NCI-H2107 (cell line): ENCODE data around the gene HECW1.
"Not testable (repeated sequence)": the region's sequence is repeated elsewhere in the genome, so short reads cannot be mapped to it uniquely, and the experiment has no call there.

ENCODE experiments used
- DNase-seq: peaks from one replicate; lab custom pipeline; 2025; lab: John Stamatoyannopoulos, UW

HECW1 gene

DNA sequence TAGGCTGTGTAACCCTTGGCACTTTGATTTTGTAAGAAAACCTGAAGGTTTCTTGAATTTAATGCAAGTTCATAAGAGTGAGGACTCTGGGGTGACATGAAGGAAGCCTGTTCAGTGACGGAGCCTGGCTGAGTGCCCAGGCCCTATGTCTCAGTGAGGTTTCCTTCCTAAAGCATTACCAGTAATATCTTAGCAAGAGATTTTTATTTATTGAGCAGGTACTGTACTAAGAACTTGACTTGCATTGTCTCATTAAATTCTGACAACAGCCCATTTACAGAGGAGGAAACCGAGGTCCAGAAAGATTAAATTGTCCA is 197.2 kb downstream of the HECW1 start:
- no peak for DNase-seq

DNA sequence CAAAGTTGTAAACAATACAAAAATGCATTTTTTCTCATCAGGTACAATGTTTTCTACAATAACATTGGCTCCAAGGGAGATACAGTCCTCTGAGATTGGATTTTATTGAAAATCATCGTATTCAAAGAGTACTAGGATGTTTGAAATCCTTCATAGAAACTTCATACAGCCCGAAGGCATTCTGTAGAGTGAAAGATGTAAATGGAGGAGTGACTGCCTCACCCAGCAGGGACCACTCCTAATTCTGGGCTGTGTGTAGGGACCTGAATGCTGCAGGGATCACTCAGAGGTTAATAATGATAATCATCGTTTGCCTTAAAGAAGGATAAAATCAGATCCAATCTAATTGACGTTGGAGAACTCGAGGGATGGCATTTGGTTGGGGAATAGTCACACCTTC is 198.6 kb downstream of the HECW1 start:
- no peak for DNase-seq

DNA sequence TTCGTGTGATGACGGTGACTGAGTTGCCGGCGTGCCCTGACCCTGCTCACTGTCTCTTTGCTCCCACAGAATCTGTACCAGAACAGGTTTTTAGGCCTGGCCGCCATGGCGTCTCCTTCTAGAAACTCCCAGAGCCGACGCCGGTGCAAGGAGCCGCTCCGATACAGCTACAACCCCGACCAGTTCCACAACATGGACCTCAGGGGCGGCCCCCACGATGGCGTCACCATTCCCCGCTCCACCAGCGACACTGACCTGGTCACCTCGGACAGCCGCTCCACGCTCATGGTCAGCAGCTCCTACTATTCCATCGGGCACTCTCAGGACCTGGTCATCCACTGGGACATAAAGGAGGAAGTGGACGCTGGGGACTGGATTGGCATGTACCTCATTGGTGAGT is 199.2 kb downstream of the HECW1 start:
- DNase-seq: no peak

DNA sequence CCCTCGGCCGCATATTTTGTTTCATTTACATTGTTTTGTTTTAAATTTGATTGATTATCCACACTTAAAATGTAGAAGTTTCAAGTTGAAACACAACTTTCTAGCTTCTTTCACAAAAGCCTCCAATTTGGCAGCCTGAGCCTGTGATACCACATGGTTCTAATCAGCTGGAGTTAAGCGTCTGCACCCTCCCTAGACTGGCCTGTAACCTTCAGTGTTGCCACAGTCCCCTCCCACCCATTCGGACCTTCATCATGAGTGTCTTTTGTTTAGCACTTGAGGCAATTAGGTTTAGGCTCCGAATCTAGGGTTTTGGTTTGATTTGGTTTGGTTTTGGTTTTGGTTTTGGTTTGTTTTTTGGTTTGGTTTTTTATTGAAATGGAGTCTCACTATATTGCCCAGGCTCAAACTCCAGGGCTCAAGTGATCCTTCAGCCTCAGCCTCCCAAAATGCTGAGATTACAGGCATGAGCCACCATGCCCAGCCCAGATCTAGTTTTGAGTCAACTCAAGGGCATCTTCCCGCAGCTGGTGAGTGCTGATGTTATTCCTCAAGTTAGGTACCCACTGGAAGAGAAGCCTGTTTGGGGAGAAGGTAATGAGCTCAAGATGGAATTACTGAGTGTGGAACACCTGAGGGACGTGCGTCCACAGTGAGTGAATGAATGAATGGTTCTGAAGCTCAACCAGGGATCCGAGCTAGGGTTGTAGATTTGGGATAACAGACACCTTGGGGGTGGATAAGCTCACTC is 201.4 kb downstream of the HECW1 start:
- DNase-seq: no peak

DNA sequence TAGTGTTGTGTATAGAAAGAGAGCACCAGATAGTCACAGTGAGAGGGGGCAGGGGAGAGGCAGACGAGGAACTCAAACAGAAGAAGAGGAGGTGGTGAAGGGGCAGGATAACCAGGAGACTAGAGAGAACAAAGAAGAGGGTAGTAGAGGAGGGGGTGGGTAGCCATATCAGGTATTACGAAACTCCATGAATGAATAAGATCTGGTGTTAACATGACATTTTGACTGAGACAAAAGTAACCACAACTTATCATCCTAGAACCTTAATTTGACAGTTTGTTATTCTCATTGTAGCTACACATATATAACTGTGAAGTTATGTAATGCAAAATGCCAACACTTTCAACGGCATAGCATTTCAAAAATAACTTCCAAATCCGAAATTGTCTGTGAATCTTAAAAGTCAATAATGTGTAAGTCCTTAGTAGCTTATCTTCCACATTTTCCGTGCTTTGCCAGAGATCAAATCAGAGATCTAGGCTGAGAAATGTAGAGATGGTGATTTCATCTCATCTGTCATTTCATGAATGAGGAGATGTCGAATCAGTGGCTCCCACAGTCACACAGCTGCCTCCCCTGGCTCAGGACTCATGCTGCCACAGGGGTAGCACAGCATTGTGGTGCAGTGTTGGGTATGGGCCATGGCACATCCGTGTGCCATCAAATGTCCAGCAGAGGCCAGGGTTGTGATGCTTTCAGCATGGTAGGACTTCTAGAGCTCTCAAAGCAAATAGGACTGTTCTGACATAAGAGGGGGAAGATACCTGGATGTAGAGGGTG is 202.1 kb downstream of the HECW1 start:
- no peak for DNase-seq

DNA sequence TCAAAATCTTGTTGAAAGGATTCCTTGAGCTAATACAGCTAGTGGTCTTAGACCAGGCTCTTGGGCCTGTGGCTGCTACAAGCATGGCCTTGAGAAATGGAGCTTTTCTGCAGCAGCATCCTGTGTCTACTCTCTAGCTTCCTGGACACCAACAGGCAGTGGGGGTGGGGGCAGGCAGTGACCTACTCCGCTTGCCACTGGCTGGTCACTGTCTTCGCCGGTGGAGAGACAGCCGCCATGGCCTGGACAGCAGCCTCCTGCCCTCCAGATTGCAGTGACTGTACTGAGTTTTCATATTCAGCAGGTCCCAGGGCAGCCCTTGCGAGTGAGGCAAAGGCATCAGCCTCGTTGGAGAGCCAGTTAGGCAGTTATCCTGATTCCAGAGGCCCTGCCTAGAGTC is 204.6 kb downstream of the HECW1 start:
- DNase-seq: no peak

DNA sequence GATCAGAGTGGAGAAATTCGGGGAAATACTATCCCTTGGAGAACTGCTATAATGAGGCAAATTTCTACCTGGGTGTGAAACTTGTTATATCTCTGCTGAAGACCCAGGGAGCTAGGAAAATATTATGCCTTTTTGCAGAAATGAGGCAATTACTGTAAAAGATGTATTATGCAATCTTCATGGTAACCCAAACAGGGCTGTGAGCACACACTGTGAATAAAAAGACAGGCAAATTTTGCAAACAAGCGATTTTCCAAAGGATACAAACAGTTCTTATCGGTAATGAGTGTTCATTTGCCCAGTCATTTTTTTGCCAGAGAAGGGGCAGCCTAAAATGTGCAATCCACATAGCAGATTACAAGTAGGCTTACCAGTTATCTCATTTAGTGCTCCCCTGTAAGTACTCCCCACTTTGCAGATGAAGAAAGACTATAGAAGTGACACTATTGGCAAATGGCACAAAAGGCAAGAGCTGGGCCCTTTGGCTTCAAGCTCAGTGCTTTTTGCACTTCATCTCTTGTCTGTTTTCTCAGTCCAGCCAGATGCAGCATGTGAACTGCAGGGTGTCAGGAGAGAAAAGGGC is 205.8 kb downstream of the HECW1 start:
- DNase-seq: no peak

DNA sequence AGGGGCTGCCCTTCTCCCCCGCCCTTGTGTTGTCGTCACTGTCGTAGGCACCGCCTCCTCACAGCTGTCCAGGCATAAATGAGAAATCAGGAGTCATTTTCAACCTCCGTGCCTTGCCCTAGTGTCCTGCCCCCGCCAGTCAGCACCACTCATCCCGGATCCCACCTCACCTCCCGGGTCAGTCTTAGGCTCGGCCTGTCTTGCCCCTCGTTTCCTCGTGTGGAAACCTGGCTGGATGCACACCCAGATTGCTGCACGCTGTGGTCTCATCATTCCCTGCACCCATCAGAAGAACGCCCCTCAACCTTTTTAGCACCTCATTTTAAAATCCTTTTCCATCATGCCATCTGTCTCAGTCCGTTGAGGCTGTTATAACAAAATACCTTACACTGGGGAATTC is 213.1 kb downstream of the HECW1 start:
- DNase-seq: no peak

DNA sequence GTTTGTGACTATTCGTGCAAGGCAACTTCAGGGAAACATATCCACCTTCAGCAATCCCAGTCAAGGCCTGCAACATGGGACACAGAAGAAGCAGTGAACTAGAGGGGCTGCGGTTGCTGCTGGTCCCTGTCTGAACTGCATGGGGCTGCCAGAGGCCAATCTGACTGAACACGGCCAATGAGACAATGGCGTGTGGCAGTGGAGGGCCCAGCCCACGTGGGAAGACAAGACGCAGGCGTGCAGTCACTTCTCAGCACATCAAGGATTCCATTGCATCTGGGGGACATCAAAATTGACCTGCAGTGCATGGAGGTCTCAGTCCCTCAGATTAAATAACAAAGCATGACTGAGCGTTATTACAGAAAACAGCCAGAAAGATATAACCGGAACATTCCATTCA is 215.9 kb downstream of the HECW1 start:
- no peak for DNase-seq

DNA sequence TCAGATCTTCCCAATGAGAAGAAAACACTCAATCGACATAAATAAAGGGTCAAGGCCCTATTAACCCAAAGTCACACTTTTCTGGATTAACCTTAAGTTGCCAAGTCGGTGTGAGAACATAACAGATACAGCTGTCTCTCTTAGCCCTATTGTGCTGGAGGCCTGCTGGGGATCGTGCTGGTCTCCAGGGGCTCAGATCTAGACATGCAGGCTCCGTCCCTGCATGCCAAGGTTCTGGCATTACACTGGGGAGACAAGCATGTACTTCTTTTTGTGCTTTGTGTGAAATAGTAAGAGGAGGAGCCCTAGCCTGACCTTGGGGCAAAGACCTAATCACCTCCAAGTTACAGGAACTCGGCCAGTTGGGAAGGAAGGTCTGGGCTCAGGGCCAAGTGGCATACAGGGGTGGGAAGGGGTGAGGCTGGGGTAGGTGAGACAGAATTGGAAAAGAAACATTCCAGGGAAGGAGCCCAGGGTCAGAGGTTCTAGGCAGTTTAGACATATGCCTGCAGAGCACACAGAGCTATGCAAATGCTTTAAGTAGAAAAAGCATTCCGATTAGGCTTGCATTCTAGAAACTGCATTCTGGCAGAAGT is 216.4 kb downstream of the HECW1 start:
- no peak for DNase-seq

DNA sequence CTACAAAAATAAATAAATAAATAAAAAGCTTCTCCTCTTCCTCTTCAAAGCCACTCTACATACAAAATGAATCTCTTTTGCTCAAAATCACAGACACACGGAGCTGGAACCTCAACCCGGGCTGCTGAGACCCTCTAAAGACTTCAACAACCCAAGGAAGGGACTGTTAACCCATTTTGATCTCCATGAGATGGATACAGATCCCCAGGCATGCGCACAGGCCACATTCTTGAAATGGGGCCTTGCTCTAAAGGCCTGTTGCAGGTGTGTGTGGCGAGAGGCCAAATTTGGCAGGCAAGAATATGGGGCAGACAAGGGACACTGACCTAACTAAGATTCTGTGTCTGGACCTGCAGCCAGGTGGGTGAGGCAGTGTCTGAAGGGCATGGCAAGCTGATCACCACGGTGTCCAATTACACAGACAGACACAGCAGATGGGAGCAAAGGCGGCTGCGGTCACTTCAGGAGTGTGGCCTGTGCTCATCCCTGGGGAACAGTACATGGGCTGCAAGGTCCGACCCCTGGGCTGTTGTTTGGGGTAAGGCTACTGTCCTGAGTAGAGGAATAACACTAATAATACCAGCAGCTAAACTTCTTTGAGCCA is 219.8 kb downstream of the HECW1 start:
- DNase-seq: no peak

DNA sequence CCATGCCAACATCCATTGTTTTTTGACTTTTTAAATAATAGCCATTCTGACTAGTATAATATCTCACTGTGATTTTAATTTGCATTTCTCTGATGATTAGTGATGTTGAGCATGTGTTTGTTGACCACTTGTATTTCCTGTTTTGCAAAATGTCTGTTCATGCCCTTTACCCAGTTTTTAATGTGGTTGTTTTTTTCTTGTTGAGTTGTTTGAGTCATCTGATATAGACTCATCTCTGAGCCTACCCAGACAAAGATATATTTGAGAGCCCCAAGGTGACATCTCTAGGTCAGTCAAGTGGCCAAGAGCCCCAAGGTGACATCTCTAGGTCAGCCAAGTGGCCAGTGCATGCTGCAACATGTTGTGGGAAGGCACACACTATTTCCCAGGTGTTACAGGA is 224.7 kb downstream of the HECW1 start:
- DNase-seq: no peak

DNA sequence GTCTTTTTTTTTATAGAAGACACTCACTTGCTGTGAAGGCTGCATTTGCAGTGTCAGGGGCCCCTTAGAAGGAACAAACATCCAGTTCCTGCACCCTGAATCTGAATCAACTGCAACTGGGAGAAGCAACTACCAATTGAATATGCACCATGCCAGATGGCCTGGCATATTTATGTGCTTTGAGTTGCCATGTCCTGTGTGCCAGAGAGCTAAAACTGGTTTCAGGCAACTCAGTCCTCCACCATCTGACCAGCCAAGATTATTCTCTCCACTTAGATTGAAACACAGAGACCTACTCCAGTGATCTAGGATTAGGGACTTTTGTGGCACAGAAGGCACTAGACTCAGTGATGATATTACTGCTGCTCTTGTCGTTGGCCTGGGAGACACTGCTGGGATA is 225.4 kb downstream of the HECW1 start:
- no peak for DNase-seq

DNA sequence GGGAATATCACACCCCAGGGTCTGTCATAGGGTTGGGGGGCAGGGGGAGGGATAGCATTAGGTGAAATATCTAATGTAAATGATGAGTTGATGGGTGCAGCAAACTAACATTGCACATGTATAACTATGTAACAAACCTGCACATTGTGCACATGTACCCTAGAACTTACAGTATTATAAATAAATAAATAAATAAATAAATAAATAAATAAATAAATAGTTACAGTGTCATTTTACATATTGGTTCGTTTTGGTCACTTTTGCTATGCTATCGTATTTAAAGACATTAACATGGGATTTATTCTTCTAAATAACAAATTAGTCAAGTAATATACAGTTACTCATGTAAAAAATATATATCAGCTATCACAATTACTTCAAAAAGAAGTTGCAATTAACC is 228.7 kb downstream of the HECW1 start:
- no peak for DNase-seq

DNA sequence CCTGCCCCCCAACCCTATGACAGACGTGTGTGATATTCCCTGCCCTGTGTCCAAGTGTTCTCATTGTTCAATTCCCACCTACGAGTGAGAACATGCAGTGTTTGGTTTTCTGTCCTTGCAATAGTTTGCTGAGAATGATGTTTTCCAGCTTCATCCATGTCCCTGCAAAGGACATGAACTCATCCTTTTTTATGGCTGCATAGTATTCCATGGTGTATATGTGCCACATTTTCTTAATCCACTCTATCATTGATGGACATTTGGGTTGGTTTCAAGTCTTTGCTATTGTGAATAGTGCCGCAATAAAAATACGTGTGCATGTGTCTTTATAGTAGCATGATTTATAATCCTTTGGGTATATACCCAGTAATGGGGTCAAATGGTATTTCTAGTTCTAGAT is 231.0 kb downstream of the HECW1 start:
- DNase-seq: not testable (repeated sequence)

DNA sequence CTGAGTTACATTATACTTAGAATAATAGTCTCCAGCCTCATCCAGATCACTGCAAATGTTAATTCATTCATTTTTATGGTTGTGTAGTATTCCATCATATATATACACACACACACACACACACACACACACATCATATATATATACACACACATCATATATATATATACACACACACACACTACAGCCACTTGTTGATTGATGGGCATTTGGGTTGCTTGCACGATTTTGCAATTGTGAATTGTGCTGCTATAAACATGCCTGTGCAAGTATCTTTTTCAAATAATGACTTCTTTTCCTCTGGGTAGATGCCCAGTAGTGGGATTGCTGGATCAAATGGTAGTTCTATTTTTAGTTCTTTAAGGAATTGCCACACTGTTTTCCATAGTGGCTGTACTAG is 233.2 kb downstream of the HECW1 start:
- not testable (repeated sequence) for DNase-seq

DNA sequence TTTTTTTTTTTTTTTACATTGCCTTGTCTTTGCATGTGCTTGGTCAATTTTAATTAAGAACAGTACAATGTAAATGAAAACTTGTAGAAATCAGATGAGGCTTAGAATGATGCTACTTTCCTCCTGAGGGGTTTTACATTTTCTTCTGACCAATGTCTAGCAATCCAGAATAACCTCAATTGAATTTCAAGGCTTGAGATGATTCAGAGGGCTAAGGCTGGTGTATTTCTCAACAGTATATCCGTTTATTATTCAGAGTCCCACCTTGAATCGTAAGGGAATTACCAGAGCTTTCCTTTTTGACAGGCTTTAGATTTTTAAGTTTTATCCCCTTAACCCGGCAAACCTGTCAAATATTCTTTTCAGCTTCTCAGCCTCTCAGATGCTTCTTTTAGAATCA is 239.2 kb downstream of the HECW1 start:
- DNase-seq: no peak

DNA sequence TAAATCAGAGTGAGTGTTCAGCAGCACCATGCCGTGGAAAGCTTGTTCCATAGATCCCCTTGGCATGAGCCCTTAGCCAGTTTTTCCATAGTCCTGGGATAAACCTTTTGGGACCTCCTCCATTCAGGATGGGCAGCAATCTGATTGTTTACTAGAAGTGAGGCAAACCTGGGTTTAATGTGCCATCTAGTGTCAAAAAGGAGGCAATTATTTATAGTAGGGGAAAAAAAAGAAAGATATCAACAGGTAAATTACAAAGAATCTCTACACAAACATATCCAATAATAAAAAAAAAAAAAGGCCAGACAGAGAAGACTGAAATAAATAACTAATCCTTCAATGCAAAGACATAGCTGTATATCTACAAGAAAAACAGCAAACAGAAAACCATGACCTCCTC is 241.5 kb downstream of the HECW1 start:
- no peak for DNase-seq

DNA sequence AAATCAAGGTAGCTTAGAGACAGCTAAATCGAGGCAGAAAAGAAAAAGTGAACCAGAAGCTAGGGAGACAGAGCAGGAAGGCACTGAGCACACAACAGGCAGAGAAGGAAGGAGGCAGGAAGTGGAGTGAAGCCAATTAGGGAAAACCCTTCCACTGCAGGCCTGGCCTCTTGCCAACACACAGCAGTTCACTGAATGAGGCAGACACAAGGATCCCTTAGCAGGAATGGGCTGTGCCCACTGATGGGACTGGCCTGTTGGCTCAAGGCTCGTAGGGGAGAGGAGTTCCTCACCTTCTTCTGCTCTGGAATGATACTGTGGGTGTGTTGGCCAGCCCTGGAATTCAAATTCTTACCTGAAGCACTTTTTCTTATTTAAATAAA is 250.2 kb downstream of the HECW1 start:
- DNase-seq: no peak

DNA sequence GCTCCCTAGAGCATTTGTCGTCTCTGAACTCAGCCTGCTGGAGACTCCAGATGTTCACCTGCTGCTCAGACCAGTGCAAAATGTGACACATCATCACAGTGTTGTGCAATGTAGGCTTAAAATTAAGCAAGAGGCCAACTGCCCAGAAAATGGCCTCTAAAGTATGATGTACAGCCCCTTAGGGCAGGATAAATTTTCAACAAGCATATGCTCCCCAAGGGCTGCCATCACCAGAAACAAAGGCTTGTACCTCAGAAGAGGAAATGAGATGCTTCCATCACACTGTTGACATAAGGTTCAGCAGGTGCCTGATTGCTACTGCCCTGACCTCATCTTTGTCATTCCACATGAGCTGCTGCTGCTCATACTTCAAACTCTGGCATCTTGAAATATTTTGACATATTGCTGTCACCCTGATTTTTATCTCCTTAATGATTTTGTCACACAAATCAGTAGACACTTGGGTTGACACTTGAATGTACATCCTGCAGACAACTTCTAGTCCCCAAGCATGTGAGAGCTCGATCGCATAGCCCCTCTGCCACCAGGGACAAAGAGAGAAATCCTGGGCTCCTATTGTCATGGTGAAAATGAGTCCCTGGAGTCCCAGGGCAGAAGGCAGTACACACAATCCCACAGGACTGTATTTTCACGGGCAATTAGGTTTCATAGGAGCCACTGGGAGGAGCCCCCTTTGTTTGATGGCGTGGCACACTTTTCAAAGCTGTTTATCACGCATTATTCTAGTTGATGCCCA is 250.8 kb downstream of the HECW1 start:
- DNase-seq: no peak

DNA sequence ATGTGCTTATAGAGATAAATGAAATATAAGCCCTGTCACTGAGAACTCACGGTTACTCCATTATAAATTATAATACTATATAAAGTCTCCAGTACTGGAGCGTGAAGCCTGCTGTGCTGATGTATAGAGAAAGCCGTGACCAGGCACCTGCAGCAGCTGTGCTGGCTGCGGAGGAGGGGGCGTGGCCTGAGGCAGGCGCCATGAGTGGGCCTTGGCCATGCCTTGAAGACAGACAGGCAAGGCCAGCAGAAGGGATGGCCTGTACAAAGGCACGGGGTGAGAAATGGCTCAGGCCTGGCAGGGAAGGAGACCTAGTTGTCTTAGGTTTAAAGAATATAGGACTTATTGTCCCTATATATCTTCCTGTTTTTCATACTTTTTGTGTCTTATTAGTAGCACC is 251.9 kb downstream of the HECW1 start:
- DNase-seq: no peak
